Endodermal cell (in vitro differentiated cells): Measurements from ENCODE around the gene TYK2. TPM values are rescaled to one million over a fixed set of nuclear protein-coding genes. Genes with fewer than 3 reads are reported as not detected.
A peak's percentile ranks its signal among the peaks of the same experiment; 100 is the strongest.

Experiments
- DNase-seq: peaks from one replicate; pipeline ENCODE4 v3.0.0-alpha.2; 2017
- H3K27ac ChIP-seq: 2 replicates; pipeline ENCODE4 v1.5.1; 2013; ENCODE audit warnings: mild to moderate bottlenecking, low read depth, low read length, moderate library complexity
- H3K27me3 ChIP-seq: 2 replicates; pipeline ENCODE4 v1.6.1; 2013; ENCODE audit warnings: mild to moderate bottlenecking, low read length, moderate library complexity; ENCODE audit not compliant: insufficient read depth, control insufficient read depth, poor library complexity, severe bottlenecking
- H3K36me3 ChIP-seq: 2 replicates; pipeline ENCODE4 v1.7.0; 2013; ENCODE audit warnings: mild to moderate bottlenecking, low read length, moderate library complexity; ENCODE audit not compliant: control insufficient read depth, insufficient read depth
- H3K4me1 ChIP-seq: one replicate; pipeline ENCODE4 v1.7.0; 2013; ENCODE audit warnings: low read length; ENCODE audit not compliant: control insufficient read depth, insufficient read depth
- H3K4me3 ChIP-seq: 2 replicates; pipeline ENCODE4 v1.5.1; 2013; ENCODE audit warnings: mild to moderate bottlenecking, low read length, moderate library complexity
- H3K9ac ChIP-seq: 2 replicates; pipeline ENCODE4 v1.6.1; 2013; ENCODE audit warnings: mild to moderate bottlenecking, low read length, moderate library complexity; ENCODE audit not compliant: poor library complexity, severe bottlenecking; ENCODE audit errors: extremely low read depth
- H3K9me3 ChIP-seq: 2 replicates; pipeline ENCODE4 v1.6.1; 2013; ENCODE audit warnings: mild to moderate bottlenecking, low read length, moderate library complexity; ENCODE audit not compliant: control insufficient read depth
- H3K27ac Mint-ChIP-seq: 2 replicates; pipeline ENCODE4 v1.8.0; 2020; ENCODE audit warnings: mixed read lengths
- H3K27me3 Mint-ChIP-seq: 2 replicates; pipeline ENCODE4 v1.8.0; 2021; ENCODE audit warnings: mild to moderate bottlenecking, mixed read lengths; ENCODE audit not compliant: insufficient read depth
- H3K36me3 Mint-ChIP-seq: 2 replicates; pipeline ENCODE4 v1.8.0; 2020; ENCODE audit warnings: low read depth, mixed read lengths
- H3K4me1 Mint-ChIP-seq: 2 replicates; pipeline ENCODE4 v1.8.0; 2020; ENCODE audit warnings: mixed read lengths
- H3K4me3 Mint-ChIP-seq: 2 replicates; pipeline ENCODE4 v1.8.0; 2020; ENCODE audit warnings: mild to moderate bottlenecking, moderate library complexity, mixed read lengths
- H3K9me3 Mint-ChIP-seq: 2 replicates; pipeline ENCODE4 v1.8.0; 2020; ENCODE audit warnings: mild to moderate bottlenecking, mixed read lengths
- CTCF ChIP-seq: fragments of 200-600 bp; sonication (generic); conservative IDR thresholded peaks from 2 replicates; pipeline ENCODE4 v1.5.0; 2021; ENCODE audit warnings: antibody characterized with exemption, mild to moderate bottlenecking
- WGBS, 2 experiments: methylation state at CpG; one replicate each; pipeline versions ENCODE4 v1.1.5 to v1.1.7; 2013; ENCODE audit warnings: missing lambda C conversion rate in 2 of 2, mixed read lengths in 1 of 2; ENCODE audit not compliant: insufficient coverage in 1 of 2, insufficient read length in 1 of 2; 5-methylcytosine and 5-hydroxymethylcytosine counted together
- total RNA-seq, 2 donors: library from RNA; stranded (reverse); fragmentation: NEBNext Ultra II Directional in 1 of 2; extraction: Animal tissue kit (Norgen Biotek cat#: 25700) in 1 of 2; gene quantifications; 2 replicates in 1 of 2; 3 replicates in 1 of 2; pipeline ENCODE4 v1.2.1, GENCODE V29; 2021

The TYK2 gene
- total RNA-seq, 2 donors from 2014 or later, result 63.5 to 65.8 TPM

- Histone ChIP-seq H3K4me3 (peak within 1 kb of the TSS; percentile 95), H3K27ac (peak within 1 kb of the TSS; percentile 98), H3K9ac (peak within 1 kb of the TSS; percentile 80), H3K9me3 (no peaks in the 10 kb centered on the region), H3K36me3 (peaks cover 21% of the 10 kb centered on the region), H3K27me3 (no peaks in the 10 kb centered on the region), H3K4me1 (peaks cover 3% of the 10 kb centered on the region)
- peak within 1 kb of the TSS; percentile 94 for H3K4me3 Mint-ChIP-seq
- peak within 1 kb of the TSS; percentile 96 for H3K27ac Mint-ChIP-seq
- peaks cover 12% of the 10 kb centered on the region for H3K4me1 Mint-ChIP-seq
- peak; percentile 99 for DNase-seq
- 0% methylated on average over 8 to 79 of the region's 82 CpGs for whole genome bisulfite sequencing, 2 experiments
- H3K9me3 Mint-ChIP-seq, result no peaks in the 10 kb centered on the region
- peaks cover 18% of the 10 kb centered on the region for H3K36me3 Mint-ChIP-seq
- TF ChIP-seq CTCF, result no peak
- no peaks in the 10 kb centered on the region for H3K27me3 Mint-ChIP-seq
These were observed 47.2 kb downstream of the TYK2 start, which contains the start of gene RAVER1 for GRCh38 chr19:10332965-10333757. Gene RAVER1, minus strand, starts transcription at chr19:10333529. Its CDS starts 22 bp downstream, at chr19:10333507.

- Histone ChIP-seq H3K27me3 (no peaks in the 10 kb centered on the region), H3K9me3 (no peaks in the 10 kb centered on the region), H3K9ac (peak overlapping the region; percentile 80), H3K4me1 (peaks cover 3% of the 10 kb centered on the region), H3K4me3 (peak overlapping the region; percentile 95), H3K27ac (peak overlapping the region; percentile 98), H3K36me3 (peaks cover 29% of the 10 kb centered on the region)
- TF ChIP-seq CTCF, result peak; percentile 29
- Mint-ChIP-seq H3K27me3 (no peaks in the 10 kb centered on the region), H3K4me3 (peak overlapping the region; percentile 94), H3K9me3 (no peaks in the 10 kb centered on the region), H3K4me1 (peaks cover 12% of the 10 kb centered on the region), H3K36me3 (peaks cover 26% of the 10 kb centered on the region), H3K27ac (peak overlapping the region; percentile 96)
- WGBS, 2 experiments, result 45 to 62% methylated on average over 4 to 18 of the region's 18 CpGs
- peak; percentile 60 for DNase-seq
These were observed 48.0 kb downstream of the TYK2 start for GRCh38 chr19:10332158-10332964.

GRCh38 chr19:10329555-10329954, 50.8 kb downstream of the TYK2 start:
- DNase-seq, result no peak
- H3K4me1 Mint-ChIP-seq, result peaks cover 7% of the 10 kb centered on the region
- peaks cover 3% of the 10 kb centered on the region for H3K4me1 ChIP-seq
- H3K4me3 ChIP-seq, result no peak overlapping the region
- H3K27me3 Mint-ChIP-seq, result no peaks in the 10 kb centered on the region
- H3K9me3 Mint-ChIP-seq, result no peaks in the 10 kb centered on the region
- no peak overlapping the region for H3K9ac ChIP-seq
- no peaks in the 10 kb centered on the region for H3K27me3 ChIP-seq
- peaks cover 37% of the 10 kb centered on the region for H3K36me3 Mint-ChIP-seq
- no peak overlapping the region for H3K27ac Mint-ChIP-seq
- WGBS, 2 experiments, result 89 to 93% methylated on average over 9 to 13 of the region's 13 CpGs
- H3K36me3 ChIP-seq, result peaks cover 38% of the 10 kb centered on the region
- H3K4me3 Mint-ChIP-seq, result no peak overlapping the region
- TF ChIP-seq CTCF, result no peak
- no peaks in the 10 kb centered on the region for H3K9me3 ChIP-seq
- no peak overlapping the region for H3K27ac ChIP-seq
